NCI-H128 (cell line): ENCODE data around the gene GPR156.
"Not testable (repeated sequence)": the region's sequence is repeated elsewhere in the genome, so short reads cannot be mapped to it uniquely, and the experiment has no call there.

Experiments
- DNase-seq: peaks from one replicate; lab custom pipeline; 2025; ENCODE audit not compliant: unreplicated experiment; lab: John Stamatoyannopoulos, UW

GPR156 gene

DNA sequence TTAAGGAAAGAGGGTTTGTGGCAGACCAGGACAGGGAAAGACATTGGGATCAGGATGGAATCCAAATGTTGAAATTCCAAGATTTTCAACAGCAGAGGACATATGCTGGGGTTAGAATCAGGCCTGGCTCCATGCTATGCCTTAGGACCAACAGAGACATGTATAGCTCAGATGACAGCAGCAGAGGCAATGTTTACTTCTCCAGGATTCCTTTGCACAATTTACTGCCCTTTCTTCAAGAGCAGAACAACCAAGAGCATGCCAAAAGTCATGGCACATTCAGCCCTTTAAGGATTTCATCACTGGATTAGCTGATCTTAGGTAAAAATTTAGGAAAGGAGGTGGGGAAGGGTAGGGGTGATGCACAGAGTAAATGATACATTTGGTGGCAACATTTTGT, 121.2 kb downstream of the GPR156 start:
- DNase-seq = no peak

DNA sequence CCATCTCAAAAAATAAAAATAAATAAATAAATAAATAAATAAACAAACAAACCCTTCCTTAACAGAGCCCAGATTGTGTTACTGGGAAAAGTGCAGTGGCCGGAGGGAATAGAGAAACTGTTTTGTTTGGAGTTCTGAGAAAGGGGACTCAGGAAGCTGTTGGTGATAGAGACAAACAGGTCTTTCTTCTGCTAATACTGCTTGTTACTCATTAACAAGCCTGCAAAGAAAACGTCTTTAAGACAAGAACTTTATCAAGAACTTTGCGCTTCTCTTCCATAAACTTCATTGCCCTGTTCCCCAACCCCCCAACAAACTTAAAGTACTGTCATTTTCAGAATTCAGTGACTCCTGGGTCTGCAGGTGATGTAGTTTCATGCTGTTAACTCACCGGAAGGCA, 122.0 kb downstream of the GPR156 start:
- DNase-seq = no peak

- DNase-seq = no peak
These were observed 122.6 kb downstream of the GPR156 start for GRCh38 chr3:120162400-120162799.

GRCh38 chr3:120161902-120162301, 123.1 kb downstream of the GPR156 start:
- no peak for DNase-seq

DNA sequence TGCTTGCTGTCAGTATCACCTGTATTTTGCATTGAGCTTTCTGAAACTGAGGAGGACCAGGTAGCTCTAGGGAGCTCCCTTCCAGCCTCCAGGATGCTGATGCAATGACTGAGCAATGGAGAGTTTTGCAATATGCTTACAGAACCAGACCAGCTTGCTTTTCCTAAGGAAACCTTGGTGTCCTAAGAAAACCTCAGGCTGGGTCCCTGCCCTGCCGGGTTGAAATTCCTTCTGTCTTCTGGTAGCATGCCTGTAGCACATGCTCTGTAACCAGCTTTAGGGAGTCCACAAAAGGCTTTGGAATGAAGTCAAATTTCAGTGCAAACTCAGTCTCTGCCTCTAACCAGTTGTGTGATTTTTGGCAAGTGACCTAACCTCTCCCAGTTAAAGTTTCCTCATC, 125.0 kb downstream of the GPR156 start:
- no peak for DNase-seq

GRCh38 chr3:120157681-120158080, 127.3 kb downstream of the GPR156 start:
- DNase-seq = no peak

GRCh38 chr3:120157113-120157512, 127.9 kb downstream of the GPR156 start:
- no peak for DNase-seq

- DNase-seq = no peak
These were observed 128.3 kb downstream of the GPR156 start for GRCh38 chr3:120156699-120157098.

DNA sequence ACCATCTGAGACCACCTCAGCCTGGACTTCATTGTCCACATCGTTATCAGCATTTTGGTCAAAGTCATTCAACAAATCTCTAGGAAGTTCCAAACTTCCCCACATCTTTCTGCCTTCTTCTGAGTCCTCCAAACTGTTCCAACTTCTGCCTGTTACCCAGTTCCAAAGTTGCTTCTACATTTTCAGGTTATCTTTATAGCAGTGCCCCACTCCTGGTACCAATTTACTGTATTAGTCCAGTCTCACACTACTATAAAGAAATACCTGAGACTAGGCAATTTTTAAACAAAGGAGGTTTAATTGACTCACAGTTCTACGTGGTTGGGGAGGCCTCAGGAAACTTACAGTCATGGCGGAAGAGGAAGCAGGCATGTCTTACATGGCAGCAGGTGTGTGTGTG, 129.3 kb downstream of the GPR156 start:
- DNase-seq = not testable (repeated sequence)

GRCh38 chr3:120155108-120155507, 129.9 kb downstream of the GPR156 start:
- no peak for DNase-seq

GRCh38 chr3:120153294-120153693, 131.7 kb downstream of the GPR156 start:
- DNase-seq = no peak

- DNase-seq = no peak
These were observed 133.2 kb downstream of the GPR156 start for GRCh38 chr3:120151791-120152190.

DNA sequence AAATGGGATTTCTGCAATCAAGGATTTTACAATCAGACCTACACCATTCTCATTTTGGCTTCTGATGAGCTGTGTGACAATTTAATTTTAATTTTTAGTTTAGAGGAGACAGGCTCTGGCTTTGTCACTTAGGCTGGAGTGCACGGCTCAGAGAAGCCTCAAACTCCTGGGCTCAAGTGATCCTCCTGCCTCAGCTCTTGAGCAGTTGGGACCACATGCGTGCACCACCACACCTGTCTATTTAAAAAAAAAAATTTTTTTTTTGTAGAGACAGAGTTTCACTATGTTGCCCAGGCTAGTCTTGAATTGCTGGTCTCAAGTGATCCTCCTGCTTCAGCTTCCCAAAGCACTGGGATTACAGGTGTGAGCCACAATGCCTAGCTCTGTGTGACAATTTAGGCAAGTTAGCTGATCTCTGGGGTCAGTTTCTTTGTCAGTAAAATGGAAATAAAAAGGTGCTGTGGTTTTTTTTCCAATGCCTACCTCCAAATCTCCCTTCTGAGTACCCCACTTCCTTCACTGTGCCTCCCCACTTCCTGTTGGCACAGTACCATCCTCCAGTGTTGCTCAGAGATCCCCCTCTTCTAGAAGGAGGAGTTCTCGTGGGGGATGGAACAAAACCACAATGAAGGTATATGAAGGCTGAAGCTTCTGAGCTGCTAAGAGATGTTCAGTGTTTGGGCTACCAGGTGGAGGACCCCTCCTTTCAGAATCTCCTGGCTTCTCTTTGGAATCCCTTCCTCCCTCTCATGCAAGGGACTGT, 136.7 kb downstream of the GPR156 start:
- DNase-seq = no peak

DNA sequence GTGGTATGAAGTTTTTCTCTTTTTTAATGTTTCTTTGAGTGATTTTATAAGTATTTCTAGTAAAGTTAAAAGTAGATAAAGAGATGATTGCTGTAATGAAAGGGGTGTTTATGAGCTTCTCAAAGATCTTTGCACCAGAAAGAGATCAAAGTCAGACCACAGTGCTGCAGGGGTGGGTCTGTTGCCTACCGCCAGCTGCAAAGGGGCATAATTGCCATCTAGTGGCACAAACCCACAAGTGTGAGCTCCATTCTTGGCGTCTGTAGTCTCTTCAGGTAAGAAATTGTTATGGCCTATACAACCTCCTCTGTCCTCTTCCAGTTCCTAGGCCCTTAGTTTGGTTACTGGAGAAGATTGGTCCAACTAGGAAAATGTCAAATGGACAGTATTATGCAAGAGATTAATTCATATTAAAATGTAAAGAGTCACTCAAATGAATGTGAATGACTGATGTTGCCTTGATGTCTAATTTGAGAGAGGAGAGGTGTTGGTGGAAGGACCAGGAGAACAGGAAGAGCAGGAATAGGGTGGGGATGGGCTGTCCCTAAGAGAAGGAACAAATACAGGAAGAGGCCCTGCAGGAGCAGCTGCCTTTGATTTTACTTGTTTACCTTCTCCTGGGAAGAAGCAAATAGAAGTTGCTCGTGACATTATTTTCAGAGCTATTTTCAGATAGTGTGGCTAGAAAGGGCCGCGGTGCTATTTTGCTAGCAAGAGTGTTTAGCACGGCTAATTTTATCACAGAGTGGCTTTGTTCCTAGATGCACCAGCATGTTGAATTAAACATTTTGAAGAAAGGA, 137.8 kb downstream of the GPR156 start:
- no peak for DNase-seq

- no peak for DNase-seq
These were observed 139.3 kb downstream of the GPR156 start for GRCh38 chr3:120145542-120146285.

- DNase-seq = no peak
These were observed 140.8 kb downstream of the GPR156 start for GRCh38 chr3:120144267-120144666.

- DNase-seq = no peak
These were observed 141.3 kb downstream of the GPR156 start for GRCh38 chr3:120143676-120144075.

GRCh38 chr3:120142236-120142635, 142.8 kb downstream of the GPR156 start:
- no peak for DNase-seq

DNA sequence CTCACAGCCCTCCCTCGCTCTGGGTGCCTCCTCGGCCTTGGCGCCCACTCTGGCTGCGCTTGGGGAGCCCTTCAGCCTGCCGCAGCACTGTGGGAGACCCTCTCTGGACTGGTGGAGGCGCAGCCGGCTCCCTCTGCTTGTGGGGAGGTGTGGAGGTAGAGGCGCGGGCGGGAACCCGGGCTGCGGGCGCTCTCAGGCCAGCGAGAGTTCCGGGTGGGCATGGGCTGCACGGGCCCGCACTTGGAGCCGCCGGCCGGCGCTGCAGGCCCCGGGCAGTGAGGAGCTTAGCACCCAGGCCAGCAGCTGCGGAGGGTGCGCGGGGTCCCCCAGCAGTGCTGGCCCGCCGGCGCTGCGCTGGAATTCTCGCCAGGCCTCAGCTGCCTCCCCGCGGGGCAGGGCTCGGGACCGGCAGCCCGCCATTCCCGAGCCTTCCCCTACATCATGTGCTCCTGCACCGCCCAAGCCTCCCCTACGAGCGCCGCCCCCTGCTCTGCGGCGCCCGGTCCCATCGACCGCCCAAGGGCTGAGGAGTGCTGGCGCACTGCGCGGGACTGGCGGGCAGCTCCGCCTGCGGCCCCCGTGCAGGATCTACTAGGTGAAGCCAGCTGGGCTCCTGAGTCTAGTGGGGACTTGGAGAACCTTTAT, 144.8 kb downstream of the GPR156 start:
- no peak for DNase-seq

GRCh38 chr3:120139140-120139539, 145.9 kb downstream of the GPR156 start:
- no peak for DNase-seq

DNA sequence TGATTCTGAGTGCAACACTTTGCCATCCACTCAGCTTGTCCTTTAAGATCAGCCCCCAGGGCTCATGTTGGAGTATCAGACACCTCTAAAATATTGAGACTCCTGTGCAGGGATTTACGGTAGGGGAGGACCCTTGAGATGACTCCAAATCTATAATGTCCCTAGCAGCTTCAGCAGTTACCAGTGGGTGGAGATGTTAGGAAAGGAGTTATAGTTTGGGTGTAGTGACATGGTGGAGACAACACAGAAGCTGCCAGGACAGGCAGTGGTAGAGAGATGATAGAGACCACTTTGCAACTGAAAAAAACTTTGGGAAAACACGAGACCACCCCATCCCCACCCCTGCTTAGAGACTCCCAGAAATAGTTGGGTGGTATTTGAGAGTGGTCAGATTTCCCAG, 147.5 kb downstream of the GPR156 start:
- DNase-seq = no peak
